T47D (cell line): ENCODE results near the gene RSL1D1.
"Not testable (repeated sequence)": the region's sequence is repeated elsewhere in the genome, so short reads cannot be mapped to it uniquely, and the experiment has no call there.

Experiments used
- DNase-seq, 2 experiments: peaks; one replicate each; pipeline versions ENCODE4 v3.0.0 to v3.0.0-alpha.2; 2011 to 2012; ENCODE audit warnings: low read depth in 1 of 2, low spot score in 1 of 2
- JUND ChIP-seq: IDR thresholded peaks from 2 replicates; pipeline ENCODE4 v1.6.1; 2012; ENCODE audit warnings: low read depth
- in situ Hi-C: cut with HindIII; loops from 2 replicates; pipeline ENCODE4 v1.10.0; 2016; ENCODE audit warnings: low sequenced_read_pairs, low pct_unique_long_range_greater_than_20kb

Gene RSL1D1

GRCh38 chr16:11791144-11791828 is 60.1 kb downstream of the RSL1D1 start:
- no peak for TF ChIP-seq JUND
- DNase-seq, result no peak
- in situ Hi-C loops, result no loop called here

GRCh38 chr16:11788914-11789313 is 62.4 kb downstream of the RSL1D1 start:
- in situ Hi-C loops, result no loop called here

DNA sequence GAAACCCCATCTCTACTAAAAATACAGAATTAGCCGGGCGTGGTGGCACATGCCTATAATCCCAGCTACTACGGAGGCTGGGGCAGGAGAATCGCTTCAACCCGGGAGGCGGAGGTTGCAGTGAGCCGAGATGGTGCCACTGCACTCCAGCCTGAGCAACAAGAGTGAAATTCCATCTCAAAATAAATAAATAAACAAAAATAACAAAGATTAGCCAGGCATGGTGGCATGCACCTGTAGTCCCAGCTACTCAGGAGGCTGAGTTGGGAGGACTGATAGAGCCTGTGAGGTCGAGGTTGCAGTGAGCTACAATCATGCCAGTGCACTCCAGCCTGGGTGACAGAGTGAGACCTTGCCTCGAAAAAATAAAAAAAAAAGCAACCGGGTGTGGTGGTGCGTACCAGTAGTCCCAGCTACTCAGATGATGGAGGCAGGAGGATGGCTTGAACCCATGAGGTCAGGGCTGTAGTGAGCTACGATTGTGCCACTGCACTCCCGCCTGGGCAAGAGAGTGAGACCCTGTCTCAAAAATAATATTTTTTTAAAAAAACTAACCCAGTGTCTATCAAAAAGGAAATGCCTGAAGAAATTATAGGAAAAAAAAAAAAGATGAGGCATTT is 66.3 kb downstream of the RSL1D1 start:
- in situ Hi-C loops, DNase-seq: not testable (repeated sequence)

More at GRCh38 chr16:11788914-11789313, 62.4 kb downstream of the RSL1D1 start:
- no peak for DNase-seq
- no peak for TF ChIP-seq JUND

DNA sequence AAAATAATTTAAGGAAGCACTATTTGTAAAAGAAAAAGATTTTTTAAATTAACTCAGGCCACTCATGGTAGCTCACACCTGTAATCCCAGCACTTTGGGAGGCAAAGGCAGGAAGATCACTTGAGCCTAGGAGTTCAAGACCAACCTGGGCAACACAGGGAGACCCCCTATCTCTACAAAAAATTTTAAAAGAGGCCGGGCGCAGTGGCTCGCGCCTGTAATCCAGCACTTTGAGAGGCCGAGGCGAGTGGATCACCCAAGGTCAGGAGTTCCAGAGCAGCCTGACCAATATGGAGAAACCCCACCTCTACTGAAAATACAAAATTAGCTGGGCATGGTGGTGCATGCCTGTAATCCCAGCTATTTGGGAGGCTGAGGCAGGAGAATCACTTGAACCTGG is 67.0 kb downstream of the RSL1D1 start:
- DNase-seq, in situ Hi-C loops: not testable (repeated sequence)

DNA sequence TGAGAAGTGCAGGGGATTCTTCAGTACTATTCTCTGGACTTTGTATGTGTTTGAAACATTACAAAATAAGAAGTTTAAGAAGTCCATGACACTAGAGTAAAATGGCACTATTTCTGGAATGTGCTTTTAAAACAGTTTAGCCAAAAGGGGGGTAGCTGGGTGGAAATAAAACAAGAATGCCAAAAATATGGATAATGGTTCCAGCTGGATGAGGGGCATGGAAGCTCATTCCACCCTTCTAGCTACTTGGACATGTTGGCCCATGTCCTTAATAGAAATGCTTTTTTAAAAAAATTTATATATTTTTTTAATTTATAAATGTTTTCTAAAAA is 67.3 kb downstream of the RSL1D1 start:
- no peak for TF ChIP-seq JUND
- no peak for DNase-seq
- in situ Hi-C loops, result no loop called here
